GM18511 (cell line): ENCODE data around the gene DLG5.

Experiments used
- ATAC-seq: cut with Tn5 transposase; IDR thresholded peaks from one replicate; pipeline ENCODE4 v1.9.1; 2021; ENCODE audit warnings: mild to moderate bottlenecking, moderate library complexity; ENCODE audit not compliant: unreplicated experiment

DLG5 gene

GRCh38 chr10:77911535-77912123 is 14.9 kb downstream of the DLG5 start:
- no peak for ATAC-seq

DNA sequence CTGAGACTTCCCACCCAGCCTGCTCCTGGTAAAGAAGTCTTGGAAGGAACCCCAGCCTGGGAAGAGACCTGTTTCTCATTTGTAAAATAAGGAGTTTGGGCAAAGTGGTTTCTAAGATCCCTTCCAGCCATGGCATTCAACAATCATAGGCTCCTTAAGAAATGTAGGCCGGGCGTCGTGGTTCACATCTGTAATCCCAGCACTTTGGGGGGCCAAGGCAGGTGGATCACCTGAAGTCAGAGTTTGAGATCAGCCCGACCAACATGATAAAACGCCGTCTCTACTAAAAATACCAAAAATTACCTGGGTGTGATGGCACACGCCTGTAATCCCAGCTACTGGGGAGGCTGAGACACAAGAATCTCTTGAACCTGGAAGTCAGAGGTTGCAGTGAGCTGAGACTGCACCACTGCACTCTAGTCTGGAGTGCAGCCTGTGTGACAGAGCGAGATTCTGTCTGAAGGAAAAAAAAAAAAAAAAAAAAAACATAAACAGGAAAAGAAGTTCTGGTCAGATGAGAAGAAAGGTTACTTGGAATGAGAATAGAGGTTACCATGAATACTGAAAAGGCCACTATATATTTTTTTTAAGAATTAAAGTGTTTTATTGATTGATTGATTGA is 15.9 kb downstream of the DLG5 start:
- no peak for ATAC-seq

DNA sequence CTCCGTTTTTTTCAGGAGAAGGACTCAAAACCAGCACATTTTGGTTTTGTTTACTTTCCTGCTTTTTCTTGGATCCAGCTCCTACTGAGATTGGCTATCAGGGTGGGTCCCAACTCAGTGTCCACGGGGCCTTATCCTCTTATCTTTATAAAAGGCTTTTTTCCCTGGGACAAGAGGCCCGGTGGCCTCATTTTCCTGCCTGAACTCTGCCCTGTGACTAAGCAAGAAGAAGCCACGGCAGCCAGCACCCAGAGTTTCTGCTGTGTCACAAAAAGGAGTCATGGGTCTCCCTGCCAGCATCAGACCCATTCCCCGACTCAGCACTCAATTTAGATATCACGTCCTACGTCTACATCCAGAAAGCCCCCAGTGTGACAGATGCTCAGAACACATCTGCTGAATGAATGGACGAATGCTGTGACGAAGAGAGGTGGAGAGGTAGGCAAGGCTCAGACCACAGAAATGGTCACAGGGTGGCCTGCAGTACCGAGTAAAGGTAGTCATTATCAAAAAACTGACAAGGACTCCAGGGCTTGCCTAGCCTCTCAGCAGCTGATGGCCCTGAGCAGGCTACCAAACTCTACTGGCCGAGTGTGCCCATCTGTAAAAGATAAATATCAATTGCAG is 16.7 kb downstream of the DLG5 start:
- ATAC-seq: no peak

GRCh38 chr10:77909021-77909748 is 17.4 kb downstream of the DLG5 start:
- ATAC-seq: no peak

- ATAC-seq: peak; percentile 49
These were observed 18.4 kb downstream of the DLG5 start for GRCh38 chr10:77907900-77908717.

DNA sequence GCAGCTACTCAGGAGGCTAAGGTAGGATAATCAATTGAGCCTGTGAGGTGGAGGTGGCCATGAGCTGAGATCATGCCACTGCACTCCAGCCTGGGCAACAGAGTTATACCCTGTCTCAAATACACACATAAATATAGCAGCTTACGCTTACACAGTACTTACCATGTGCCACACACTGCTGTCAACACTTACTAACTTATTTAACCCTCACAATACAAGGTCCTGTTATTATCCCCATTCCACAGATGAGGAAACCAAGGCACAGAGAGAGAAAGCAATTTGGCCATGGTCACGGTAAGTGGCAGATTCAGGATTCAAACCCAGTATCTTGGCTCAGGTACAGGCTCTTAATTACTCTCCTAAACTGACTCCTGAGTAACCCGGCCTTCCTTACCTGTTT is 19.1 kb downstream of the DLG5 start:
- no peak for ATAC-seq

DNA sequence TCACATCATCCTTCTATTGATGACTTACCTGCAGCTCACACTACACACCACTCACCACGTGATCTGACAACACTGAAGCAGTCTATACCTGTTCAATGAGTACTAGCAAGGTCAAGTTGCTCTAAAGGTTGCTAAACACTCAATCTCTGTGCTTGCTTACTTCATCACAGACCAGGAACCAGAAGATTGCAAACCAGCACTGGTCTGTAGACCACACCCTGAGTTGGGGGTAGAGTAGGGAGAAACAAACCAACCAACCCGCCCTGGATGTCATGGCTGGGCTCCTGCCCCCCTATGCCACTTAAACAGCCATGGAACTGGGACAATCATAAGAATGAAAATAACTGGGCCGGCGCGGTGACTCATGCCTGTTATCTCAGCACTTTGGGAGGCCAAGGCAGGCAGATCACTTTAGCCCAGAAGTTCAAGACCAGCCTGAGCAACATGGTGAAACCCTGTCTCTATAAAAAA is 19.6 kb downstream of the DLG5 start:
- no peak for ATAC-seq

- ATAC-seq: no peak
These were observed 20.8 kb downstream of the DLG5 start for GRCh38 chr10:77905781-77906180.

DNA sequence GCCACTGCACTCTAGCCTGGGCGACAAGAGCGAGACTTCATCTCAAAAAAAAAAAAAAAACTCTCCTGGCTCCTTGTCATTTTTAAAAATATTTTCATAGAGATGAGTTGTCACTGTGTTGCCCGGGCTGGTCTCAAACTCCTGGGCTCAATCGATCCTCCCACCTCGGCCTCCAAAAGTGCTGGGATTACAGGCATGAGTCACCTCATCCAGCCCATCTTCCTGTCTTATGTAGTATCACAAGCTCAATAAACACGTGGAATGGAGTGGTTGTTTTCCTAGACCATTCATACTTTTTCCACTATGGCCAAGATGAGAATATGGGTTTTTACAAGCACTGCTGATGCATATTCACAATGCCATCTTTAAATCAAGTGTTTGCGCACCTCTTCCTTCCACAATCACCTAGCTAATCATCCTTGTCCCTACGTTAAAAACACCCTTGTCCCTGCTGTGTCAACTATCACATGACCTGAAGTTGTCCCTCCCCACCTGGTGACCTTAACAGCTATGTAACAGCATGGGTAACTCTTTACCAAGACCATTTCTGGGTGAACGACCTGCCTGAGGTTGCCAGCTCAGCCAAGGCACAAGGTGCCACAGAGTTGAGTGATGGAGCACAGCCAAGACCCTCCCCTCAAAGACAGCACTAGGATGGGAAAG is 21.3 kb downstream of the DLG5 start:
- ATAC-seq: no peak

- no peak for ATAC-seq
These were observed 22.3 kb downstream of the DLG5 start for GRCh38 chr10:77904100-77904840.

GRCh38 chr10:77902159-77902558 is 24.4 kb downstream of the DLG5 start:
- no peak for ATAC-seq

DNA sequence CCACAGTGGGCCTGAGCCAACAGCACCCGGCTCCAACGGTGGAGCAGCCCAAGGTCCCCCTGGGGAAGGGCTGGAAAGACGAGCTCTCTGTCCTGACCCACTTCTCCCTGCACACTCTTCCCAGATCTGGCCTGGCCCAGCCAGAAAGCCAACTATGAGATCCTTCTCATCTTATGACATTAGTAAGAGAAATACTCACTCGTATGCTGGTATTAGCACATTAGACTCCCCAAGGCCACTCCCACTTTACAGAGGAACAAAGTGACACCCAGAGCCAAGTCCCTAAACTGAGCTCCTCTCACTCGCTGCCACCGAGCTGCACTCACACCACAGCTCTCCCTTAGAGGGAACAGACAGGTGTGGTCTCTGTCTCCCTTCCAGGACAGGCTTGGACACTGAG is 24.8 kb downstream of the DLG5 start:
- ATAC-seq: no peak

- ATAC-seq: no peak
These were observed 26.9 kb downstream of the DLG5 start for GRCh38 chr10:77899690-77900089.

DNA sequence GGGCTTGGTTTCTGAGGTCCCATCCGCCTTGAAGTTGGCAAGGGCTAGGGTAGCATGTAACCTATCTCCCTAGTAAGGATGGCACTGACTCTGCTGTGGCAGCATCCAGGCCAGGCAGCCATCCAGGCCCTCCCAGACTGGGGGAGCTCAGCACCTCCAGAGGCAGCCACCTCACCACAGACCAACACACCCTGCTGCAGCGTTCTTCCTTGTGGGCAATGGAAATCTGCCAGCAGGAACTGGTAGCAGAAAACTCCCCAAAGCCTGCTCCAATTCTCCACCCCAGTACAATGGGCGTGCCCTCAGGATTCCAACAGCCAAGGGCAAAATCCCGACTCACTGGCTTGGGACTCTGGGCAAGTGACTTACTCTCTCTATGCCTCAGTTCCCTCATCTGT is 27.5 kb downstream of the DLG5 start:
- peak; percentile 32 for ATAC-seq

DNA sequence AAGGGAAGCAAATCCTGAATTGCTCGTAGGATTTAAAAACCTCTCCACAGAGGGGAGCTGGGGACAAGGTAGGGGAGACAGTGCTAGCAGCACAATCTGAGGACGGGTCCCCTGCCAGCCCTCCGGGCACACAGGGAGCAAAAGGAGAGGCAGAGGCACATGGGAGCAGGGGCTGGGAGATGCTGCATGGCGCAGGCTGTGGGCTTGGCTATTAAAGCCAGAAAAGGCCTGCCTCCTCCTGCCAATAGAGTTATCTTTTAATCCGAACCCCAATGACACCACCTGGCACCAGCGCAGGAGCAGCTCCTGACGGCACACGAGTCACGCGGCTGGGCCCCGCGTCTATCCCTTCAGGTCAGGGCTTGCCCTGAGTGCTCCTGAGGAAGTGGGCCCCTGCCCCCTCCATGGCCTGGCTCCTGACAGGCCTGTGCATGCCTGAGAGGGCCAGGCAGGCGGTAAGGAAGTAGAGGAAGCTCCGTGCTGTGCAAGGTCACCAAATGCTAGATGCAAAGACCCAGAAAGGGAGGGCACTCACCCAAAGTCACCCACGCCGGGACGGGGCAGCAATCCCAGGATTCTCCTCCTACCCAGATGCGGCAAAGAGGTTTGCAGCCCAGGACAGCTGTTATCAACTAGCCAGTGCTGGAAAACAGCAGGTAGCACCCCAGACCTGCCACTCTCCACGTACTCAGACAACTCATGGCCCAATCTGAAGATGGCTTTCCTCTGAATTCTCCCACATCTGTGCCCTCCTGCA is 28.1 kb downstream of the DLG5 start:
- peak; percentile 71 for ATAC-seq

GRCh38 chr10:77896058-77896457 is 30.5 kb downstream of the DLG5 start:
- ATAC-seq: no peak

DNA sequence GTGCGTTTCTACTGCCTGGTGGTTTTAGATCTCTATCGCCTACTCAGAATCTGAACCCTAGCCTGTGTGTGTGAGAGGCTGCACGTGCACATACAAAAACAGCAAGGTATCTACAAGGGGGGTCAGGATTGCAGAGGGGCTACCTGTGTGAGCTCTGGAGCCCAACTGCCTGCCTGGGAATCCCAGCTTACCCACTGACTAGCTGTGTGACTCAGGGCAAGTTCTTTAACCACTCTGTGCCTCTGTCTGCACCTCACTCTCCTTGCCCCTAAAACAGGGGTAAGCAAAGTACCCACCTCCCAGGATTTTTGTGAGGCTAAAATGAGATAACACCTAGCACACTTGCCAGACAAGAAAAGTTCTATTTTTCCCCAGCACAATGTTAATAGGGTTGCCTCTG is 32.5 kb downstream of the DLG5 start:
- no peak for ATAC-seq

- ATAC-seq: no peak
These were observed 33.2 kb downstream of the DLG5 start for GRCh38 chr10:77893386-77893785.

DNA sequence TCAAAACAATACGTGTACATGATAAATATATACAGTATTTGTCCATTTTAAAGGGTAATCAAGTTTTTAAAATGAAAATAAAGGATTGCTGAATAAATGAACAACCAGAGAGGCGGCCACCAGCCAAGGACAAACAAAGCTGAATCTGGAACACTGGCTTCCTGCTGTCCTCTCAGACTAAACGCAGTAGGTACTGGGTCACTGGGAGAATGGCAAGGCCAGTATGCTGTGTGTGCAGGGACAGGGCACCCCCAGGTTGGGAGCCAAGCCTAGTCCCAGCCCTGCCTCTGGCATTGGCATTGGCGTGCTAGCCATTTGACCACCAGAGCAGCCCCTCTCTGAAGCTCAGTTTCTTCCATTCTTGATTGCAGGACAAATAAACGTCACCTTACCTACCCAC is 33.8 kb downstream of the DLG5 start:
- no peak for ATAC-seq
